HepG2 (cell line): ENCODE measurements around the gene DIPK1C.

Experiments
- ASH2L ChIP-seq: fragments of 300-600, 200-600 bp; sonication (generic); IDR thresholded peaks from 2 replicates; pipeline ENCODE4 v1.7.0; 2017; ENCODE audit warnings: low read depth, mild to moderate bottlenecking, moderate library complexity, mixed read lengths, low read length; ENCODE audit not compliant: insufficient read length
- POLR2AphosphoS5 ChIP-seq: IDR thresholded peaks from 2 replicates; pipeline ENCODE4 v1.6.1; 2012; ENCODE audit warnings: low read depth, low read length
- ZNF230 ChIP-seq: sonication (generic); formaldehyde crosslinking; IDR thresholded peaks from 2 replicates; pipeline ENCODE4 v1.4.0; 2020; ENCODE audit warnings: mild to moderate bottlenecking, missing genetic modification reagents
- ZNF660 ChIP-seq: sonication (generic); formaldehyde crosslinking; IDR thresholded peaks from 2 replicates; pipeline ENCODE4 v1.5.1; 2020; ENCODE audit warnings: mild to moderate bottlenecking, low read depth, missing genetic modification reagents, borderline replicate concordance
- ZSCAN20 ChIP-seq: sonication (generic); formaldehyde crosslinking; IDR thresholded peaks from 2 replicates; pipeline ENCODE4 v1.4.0; 2020; ENCODE audit warnings: missing genetic modification reagents, mild to moderate bottlenecking, borderline replicate concordance
- TF ChIP-seq, protein P1 (sequence below): sonication (generic); formaldehyde crosslinking; IDR thresholded peaks from 2 replicates; pipeline ENCODE4 v1.4.0; 2020; ENCODE audit warnings: missing genetic modification reagents, mild to moderate bottlenecking, borderline replicate concordance
- TF ChIP-seq, protein P2 (sequence below): sonication (generic); formaldehyde crosslinking; IDR thresholded peaks from 2 replicates; pipeline ENCODE4 v1.4.0; 2020; ENCODE audit warnings: missing genetic modification reagents
- TF ChIP-seq, protein P3 (sequence below): sonication (generic); formaldehyde crosslinking; IDR thresholded peaks from 2 replicates; pipeline ENCODE4 v1.5.0; 2020; ENCODE audit warnings: mild to moderate bottlenecking, missing genetic modification reagents, moderate library complexity

DNA sequence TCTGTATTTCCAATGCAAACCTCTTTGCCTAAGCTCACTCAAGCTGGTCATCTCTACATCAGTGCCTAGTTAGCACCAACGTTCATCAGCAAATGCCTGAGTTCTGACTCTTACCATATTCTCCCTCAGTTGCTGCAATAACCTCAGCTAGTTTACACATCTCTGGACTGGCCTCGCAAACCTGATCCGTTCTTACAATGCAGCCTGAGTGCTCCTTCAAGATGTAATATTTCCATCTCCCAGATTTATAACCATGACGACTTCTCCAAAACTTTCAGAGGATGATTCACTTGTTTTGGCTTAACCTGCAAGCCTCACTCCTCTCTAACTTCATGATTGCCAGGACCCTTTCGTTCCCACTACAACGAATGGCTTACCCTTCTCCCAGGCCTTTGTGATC, 69.7 kb downstream of the DIPK1C start:
- TF ChIP-seq, protein P1, sequence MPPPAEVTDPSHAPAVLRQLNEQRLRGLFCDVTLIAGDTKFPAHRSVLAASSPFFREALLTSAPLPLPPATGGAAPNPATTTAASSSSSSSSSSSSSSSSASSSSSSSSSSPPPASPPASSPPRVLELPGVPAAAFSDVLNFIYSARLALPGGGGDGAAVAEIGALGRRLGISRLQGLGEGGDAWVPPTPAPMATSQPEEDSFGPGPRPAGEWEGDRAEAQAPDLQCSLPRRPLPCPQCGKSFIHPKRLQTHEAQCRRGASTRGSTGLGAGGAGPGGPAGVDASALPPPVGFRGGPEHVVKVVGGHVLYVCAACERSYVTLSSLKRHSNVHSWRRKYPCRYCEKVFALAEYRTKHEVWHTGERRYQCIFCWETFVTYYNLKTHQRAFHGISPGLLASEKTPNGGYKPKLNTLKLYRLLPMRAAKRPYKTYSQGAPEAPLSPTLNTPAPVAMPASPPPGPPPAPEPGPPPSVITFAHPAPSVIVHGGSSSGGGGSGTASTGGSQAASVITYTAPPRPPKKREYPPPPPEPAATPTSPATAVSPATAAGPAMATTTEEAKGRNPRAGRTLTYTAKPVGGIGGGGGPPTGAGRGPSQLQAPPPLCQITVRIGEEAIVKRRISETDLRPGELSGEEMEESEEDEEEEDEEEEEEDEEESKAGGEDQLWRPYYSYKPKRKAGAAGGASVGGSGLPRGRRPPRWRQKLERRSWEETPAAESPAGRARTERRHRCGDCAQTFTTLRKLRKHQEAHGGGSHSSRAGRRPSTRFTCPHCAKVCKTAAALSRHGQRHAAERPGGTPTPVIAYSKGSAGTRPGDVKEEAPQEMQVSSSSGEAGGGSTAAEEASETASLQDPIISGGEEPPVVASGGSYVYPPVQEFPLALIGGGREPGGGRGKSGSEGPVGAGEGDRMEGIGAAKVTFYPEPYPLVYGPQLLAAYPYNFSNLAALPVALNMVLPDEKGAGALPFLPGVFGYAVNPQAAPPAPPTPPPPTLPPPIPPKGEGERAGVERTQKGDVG (CRISPR knock-in tag), result no peak
- TF ChIP-seq ZNF660 (CRISPR knock-in tag) (no peak), ZNF230 (CRISPR knock-in tag) (no peak), ZSCAN20 (CRISPR knock-in tag) (no peak), ASH2L (no peak), POLR2AphosphoS5 (no peak)
- TF ChIP-seq, protein P2, sequence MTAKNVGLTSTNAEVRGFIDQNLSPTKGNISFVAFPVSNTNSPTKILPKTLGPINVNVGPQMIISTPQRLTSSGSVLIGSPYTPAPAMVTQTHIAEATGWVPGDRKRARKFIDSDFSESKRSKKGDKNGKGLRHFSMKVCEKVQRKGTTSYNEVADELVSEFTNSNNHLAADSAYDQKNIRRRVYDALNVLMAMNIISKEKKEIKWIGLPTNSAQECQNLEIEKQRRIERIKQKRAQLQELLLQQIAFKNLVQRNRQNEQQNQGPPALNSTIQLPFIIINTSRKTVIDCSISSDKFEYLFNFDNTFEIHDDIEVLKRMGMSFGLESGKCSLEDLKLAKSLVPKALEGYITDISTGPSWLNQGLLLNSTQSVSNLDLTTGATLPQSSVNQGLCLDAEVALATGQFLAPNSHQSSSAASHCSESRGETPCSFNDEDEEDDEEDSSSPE (CRISPR knock-in tag), result no peak
- TF ChIP-seq, protein P3, sequence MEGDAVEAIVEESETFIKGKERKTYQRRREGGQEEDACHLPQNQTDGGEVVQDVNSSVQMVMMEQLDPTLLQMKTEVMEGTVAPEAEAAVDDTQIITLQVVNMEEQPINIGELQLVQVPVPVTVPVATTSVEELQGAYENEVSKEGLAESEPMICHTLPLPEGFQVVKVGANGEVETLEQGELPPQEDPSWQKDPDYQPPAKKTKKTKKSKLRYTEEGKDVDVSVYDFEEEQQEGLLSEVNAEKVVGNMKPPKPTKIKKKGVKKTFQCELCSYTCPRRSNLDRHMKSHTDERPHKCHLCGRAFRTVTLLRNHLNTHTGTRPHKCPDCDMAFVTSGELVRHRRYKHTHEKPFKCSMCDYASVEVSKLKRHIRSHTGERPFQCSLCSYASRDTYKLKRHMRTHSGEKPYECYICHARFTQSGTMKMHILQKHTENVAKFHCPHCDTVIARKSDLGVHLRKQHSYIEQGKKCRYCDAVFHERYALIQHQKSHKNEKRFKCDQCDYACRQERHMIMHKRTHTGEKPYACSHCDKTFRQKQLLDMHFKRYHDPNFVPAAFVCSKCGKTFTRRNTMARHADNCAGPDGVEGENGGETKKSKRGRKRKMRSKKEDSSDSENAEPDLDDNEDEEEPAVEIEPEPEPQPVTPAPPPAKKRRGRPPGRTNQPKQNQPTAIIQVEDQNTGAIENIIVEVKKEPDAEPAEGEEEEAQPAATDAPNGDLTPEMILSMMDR (CRISPR knock-in tag), result no peak
